ENCODE results near the gene SMG6.
A peak's percentile ranks its signal among the peaks of the same experiment; 100 is the strongest.

SMG6 gene

DNA sequence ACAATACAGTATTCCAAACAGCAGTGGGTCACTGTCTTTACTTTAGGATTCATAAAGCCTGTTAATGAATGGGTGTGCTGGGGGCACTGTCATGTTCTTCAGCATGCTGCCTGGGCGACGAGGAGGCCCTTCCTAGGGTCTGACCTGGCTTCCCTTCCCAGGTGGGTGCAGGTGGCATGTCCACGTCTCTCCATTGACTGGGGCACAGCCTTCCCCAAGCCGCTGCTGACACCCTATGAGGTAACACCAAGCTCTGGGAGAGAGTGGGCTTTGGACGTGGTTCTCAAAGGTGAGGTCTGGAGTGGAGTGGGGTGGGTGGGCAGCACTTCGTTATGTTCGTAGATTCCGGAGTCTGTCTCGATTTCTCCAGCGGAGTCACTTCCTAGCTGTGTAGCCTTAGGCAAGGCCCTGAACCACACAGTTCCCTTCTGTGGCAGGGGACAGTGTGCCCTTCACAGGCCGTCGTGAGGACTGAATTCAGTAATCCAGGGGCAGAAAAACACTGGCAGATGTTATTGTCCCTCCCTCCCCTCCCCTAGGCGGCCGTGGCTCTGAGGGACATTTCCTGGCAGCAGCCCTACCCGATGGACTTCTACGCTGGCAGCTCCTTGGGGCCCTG is 262.5 kb downstream of the SMG6 start:
- no peak for DNase-seq

DNA sequence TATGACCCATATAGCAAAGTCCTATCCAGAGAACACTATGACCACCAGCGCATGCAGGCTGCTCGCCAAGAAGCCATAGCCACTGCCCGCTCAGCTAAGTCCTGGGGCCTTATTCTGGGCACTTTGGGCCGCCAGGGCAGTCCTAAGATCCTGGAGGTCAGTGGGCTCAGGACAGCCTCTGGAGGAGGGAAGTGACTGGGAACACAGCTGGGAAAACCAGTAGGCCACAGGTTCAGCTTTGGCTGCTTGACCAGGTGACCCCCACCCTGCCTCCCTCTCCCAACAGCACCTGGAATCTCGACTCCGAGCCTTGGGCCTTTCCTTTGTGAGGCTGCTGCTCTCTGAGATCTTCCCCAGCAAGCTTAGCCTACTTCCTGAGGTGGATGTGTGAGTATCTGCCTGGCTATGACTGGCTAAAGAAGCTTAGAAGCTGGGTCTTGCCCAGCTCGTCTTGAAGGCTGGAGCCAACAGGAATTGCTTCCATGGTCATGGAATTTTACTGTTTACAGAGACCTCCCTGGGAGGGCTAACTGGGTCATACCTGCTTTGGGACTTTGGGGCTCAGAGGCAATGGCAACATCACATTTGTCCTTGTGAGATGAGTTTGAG is 263.3 kb downstream of the SMG6 start:
- no peak for DNase-seq

DNA sequence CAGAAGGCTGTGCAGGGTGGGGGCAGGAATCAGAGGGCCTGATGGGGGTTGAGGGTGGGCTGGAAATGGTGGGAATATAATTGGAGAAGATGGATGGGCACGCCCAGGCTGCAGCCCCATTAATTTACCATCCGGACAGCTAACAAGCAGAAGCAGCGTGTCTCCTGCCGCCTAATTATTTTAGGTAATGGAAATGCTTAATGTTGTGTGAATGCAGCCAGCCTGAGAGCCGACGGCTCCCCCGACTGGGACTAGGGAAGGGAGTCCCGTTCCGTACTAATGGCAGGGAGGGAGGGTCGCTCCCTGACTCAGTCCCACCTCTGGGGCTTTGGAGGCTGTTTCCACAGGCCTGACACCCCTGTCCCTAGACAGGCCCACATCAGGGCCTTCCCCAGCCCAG is 266.4 kb downstream of the SMG6 start:
- no peak for DNase-seq

DNA sequence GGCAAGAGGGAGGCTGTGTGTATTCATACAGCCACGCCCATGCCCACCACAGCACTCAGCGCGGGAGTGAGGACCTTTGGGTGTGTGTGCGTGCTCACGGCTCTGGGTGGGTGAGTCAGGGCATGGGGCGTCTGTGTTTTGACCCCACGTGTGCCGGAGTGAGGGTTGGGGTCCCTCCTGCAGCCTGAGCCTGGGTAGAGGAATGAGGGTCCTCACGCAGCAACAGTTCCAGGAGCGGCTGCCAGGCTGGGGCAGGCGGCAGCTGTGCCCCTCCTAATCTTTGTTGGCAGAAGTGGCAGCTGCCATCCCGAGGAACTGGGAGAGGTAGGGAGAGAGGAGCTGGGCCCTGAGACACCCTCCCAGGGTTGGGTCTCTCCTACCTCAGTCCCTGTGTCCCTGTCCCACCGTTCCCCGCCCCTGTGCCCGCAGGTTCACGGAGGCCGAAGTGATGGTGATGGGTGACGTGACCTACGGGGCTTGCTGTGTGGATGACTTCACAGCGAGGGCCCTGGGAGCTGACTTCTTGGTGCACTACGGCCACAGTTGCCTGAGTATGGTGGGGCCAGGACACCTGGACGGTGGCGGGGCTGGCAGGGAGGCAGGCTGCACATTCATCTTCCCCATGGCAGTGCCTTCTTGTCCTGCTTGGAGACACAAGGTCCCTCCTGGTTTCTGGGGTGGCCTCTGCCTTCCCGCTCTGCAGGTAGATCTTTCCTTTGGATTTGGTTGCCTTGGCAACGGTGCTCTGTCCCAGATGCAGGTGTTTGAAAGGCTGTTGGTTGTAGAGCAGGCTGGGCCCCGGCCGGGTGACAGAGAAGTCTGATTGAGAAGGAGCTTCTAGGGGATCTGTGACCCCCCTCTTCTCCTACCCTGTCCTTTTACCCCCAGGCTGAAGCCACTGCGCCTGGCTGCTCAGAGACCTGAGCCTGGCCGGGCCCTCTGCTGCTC is 267.8 kb downstream of the SMG6 start:
- DNase-seq: no peak

DNA sequence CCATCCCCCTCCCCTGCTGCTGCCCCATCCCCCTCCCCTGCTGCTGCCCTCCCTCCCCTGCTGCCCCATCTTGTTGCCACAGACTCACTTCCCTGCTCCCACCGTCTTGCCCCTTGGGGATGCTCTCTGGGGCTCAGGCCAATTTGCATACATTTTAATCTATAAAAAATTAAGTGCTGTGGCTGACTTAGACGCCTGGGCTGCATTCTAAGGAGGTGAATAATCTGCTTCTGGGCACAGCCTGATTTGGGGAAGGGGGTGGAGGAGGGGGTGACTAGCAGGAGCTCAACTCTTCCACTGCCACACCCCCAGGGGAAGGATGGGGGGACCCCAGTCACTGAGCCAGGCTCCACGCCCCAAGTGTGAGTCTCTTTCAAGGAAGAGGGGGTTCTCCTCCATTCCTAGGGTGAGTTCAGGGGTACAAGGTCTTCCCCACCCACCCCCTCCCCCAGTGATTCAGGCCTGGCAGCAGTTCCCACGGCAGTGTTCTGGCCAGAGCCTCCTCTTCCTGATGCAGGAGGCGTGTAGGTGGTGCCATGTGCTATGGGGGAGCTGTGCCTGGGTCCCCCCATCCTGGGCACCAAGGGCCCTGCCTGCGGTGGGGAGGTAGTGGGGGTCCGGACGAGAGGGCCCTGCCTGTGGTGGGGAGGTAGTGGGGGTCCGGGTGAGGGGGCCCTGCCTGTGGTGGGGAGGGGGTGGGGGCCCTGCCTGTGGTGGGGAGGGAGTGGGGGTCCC is 268.6 kb downstream of the SMG6 start:
- no peak for DNase-seq

DNA sequence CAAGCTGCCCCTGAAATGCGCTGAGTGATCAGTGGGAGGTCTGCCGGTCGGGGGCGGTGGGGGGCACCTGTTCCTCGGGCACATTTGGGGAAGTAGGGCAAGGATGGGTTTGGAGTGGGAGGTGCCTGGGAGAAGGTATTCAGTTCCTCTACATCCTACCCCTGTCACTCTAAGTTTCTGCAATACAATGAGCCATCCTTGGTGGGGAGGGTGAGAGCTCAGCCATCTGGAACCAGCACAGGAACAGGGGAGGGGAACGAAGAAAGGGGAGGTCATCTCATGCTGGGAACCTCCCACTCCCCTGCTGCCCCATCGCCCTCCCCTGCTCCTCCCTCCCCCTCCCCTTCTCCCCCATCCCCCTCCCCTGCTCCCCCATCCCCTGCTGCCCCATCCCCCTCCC is 269.4 kb downstream of the SMG6 start:
- DNase-seq: no peak

DNA sequence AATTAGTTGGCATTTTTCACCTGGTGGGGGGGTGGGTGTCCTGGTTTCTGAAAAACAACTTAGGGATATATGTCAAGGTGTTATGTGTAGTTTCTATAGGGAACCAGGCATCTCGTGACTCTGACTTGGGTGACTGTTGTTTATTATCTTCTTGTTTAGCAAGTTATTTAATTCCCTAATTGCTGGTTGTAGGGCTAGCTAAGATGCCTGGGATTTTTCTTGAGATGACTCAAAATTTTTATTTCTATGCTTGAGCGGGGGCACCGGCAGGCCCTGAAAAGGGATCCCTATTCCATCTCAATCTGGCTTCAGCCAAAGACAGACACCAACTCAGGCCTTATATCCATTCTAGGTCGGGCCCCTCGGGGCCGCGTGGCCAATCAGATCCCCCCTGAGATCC is 270.4 kb downstream of the SMG6 start:
- no peak for DNase-seq

DNA sequence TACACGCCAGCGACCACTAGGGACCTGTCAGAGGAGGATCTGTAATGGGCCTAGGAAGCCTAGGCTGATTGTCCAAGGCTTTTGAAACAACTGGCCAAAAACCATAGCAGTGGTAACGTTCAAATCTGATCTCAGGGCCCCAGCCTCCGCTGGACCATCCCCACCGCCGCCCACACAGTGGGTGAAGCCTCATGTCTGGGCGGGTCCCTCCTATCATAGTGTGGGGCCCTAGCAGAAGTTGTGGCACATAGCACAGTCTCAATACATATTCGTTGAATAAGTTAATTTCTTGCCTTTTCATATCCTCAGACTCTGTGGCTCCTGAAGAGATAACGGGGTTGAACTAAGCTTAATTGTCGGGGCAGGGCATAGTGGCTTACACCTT is 272.8 kb downstream of the SMG6 start:
- no peak for DNase-seq

DNA sequence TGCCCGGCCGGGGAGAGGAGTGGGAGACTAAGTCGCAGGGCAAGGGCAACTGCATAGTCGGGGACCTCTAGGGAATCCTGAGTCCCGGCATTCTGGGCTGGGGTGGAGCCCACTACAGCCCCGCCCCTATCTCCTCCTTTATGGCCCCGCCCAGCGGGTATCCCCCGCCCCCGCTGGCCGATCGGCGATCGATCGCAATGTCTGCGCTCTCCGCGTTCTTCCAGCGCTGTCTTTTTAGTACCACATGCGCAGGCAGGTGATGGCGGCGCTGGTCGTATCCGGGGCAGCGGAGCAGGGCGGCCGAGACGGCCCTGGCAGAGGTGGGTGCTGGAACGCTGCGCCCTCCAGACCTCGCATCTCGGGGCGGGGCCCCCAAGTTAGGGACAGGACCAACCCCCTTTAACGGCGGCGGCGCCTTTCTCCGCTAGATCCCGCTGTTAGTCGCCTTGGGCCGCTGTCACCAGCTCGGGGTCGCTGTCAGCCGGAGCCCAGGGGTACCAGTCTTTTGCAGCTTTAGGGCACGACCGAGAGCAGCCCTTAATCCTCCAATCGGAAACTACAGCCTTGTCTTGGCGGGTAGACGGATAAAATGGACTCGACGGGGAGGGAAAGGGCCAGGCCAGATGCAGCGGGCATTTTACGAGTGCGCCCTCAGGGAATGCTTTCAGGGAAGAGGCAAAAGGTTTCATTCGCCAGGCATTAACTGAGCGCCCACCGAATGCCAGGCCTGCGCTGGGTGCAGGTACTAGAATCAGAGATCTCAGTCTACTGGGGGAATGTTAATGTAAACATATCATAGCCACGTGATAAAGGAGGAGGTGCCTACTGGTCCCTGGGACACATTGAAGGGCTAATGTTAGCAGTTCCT is 273.4 kb downstream of the SMG6 start, which contains the start of gene DPH1:
Gene DPH1 (plus strand): TSS at position 243 of the 868 bp plus-strand sequence. CDS start 17 bp downstream, at position 260.
- peak; percentile 82 for DNase-seq

DNA sequence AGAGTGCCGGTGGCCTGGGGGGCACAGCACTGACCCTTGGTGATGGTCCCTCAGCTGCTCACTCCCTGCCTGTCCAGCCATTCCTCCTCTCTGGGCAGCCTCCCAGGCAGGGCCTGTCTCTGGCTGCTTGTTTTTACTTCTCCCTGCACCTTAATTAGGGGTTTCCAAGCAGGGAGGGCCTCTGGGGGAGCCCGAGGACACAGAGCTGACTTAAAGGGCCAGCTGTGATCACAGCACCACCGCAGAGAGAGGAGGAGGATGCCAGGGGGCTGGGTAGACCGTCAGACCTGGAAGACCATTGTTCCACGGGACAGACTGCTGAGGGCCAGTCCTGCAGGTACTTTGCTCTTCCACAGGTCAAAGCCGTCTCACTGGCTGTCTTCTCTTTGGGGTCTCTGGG is 274.8 kb downstream of the SMG6 start:
- no peak for DNase-seq

DNA sequence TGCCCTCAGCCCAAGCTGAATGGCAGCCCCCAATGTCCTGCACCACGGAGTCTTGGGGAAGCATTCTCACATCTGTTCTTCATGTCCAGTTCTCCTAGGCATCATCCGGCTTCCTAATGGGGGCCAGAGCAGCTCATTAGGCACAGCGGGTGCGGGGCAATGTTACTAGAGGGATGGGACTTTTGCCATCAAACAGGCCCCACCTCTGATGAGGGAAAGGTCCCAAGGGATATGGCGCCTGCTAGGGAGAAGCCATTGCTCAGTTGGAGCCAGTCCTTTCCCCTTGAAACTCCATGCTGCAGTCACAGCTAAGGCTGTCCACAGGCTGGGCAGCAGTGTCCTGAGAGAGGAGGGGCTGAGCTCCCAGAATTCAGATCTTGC is 275.4 kb downstream of the SMG6 start:
- DNase-seq: no peak

DNA sequence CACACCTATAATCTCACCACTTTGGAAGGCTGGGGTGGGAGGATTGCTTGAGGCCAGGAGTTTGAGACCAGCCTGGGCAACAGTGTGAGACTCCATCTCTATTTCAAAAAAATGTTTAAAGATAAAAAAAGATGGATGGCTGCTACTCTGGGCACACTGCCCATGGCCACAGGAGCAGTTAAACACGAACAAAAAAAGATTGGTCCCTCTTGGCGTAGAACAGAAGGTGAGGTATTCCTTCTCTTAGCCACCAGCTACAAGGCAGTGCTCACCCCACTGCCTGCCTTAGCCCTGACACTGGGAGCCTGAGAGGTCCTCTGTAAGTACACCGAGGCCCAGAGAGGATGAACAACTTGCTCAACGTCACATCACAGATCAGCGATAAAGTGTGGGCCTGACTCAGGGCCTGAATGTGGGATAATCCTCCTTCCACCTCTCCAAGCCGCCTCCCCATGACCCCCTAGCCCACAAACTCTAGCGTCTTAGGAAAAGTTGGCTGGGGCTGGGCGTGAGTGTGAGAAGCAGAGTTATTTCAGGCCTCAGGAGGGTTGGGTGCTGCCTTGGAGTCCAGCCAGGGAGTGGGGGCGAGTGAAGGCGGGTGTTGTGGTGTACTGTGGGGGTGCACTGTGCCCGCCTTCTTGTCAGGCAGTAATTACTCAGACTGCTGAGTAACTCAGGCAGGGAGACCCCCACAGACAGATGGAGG is 275.9 kb downstream of the SMG6 start:
- no peak for DNase-seq

DNA sequence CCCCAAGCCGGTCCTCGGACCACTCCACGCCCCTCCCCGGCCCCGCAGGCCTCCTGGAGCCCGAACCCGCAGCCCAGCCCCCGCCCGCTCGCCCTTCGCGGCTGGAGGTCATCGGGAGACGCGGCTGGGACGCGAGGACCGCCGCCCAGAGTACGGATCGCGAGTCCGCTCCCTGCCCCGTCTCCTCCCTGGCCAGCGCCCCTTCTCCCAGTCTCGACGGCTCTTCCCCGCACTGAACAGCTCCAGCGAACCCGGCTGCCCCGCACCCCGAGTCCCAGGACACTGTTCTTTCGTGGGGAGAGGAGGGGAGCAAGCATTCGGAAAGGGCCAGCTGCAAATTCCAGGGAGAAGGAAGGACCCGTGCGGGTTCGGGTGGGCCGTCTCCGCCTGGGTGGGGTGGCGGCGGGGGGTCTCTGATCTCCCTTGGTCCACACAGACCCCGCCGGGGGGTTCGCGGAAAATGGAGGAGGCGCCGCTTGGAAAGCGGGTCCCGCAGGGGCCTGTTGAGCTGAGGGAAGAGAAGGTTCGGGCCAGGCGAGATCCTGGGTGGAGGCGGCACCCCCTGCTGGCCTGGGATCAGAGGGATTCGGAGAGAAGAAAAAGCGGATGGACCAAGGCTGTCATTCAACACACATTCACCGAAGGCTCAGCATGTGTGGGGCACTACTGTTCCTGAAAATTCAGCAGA is 277.8 kb downstream of the SMG6 start:
- DNase-seq: no peak

DNA sequence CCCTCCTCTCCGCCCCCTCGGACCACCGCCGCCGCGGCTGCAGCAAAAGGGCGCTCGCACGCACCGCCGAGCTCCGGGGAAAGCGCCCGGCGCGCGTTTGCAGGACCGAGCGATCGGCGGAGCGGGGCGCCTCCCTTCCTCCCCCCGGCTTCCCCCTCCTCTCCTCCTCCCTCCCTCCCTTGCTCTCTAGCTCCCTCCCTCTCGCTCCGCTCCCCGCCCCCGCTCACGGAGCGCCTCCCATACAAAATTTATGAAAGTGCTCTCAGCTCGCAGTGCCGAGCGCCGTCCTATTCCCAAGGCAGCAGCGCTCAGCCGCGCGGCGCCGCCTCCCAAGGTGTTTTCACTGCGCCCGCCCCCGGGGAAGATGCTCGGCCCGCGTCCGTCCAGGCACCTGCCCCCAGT is 278.4 kb downstream of the SMG6 start, which contains the start of gene RTN4RL1:
Gene RTN4RL1 (minus strand): TSS at position 115 of the 402 bp plus-strand sequence. CDS start 469 bp downstream, outside the sequence.
- peak; percentile 59 for DNase-seq

DNA sequence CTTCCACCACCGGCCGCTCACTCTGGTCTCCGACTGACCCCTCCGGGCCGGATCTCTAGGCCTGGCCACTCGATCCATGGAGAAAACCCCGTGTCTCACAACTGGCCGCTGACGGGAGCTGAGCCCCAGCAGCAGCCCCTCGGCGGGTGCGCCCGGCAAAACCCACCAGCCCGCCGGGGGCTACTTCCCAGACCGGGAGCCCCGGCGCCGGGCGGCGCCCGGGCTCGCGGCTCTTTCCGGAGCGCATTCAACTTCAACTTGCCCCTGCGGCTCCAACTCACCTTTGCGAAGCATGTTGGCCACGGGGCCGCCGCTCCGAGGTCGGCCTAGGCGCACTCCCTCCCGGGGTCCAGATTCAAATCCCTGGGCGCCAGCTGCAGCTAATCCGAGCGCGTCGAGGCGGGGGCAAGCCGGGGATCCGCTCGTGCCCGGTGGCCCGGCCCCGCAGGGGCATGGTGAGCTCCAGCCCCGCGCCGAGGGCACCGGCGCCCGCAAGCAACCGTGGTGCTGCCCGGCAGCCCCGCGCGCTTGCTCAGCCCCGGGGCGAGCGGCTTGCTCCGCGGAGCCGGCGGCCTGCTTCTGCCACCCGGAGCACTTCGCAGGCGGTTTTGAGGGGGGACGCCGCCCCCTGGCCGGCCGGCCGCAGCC is 278.9 kb downstream of the SMG6 start:
- DNase-seq: no peak

DNA sequence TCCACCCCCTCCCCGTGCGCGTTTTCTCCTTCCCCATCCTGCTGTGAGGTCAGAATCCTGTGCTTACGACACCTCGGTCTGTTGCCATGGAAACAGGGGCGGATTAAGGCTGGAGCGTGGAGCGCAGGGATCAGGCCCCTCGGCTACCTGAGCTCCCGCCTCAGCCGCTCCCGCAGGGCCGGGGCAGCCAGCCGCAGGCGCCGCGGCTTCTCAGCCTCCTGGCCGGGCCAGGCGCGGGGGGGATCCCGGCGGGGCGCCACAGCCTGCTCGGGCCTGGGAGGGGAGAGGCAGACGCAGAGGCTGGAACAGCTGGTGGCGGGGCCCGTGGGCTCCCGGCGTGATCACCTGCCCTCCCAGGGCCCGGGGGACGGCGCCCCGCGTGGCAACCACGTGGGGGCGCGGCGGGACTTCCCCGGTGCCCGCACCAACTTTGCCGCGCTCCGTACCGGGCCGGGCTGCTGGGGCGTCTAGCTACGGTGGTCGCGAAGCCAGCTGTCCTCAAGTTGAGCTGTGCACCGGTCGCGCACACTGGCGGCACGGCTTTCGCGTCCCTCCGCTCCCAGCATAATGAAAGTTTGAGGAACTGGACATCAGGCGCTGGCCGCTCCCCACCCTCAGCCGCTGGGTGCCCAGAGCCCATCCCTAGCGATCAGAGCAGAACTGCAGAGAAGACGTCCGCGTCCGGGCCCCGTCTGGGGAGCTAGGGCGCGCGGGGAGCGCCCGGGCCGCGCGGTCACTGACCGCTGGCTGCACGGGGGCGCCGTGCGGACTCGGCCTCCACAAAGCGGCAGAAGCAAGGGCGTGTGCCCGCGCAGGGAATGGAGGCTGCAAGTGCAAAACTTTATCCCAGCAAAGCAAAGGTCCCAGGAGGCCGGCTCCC is 279.7 kb downstream of the SMG6 start:
- no peak for DNase-seq

DNA sequence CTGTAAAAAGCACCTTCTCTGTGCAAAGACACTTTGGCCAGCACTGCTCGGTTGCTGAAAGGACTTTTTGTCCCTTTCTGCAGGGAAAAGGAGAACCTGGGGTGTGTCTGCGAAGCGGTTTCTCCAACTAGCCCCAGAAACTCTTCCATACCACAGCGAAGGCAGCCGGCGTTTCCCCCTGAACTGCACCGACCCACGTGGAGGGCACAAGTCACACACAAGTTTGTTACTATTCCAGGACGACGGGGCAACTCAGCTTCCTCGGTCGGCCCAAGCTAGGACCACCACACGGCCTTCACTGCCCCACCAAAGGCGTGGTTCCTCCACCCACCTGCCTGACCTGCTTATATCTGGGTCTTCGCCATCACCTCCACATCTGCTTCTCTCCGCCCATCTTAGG is 280.3 kb downstream of the SMG6 start:
- no peak for DNase-seq

DNA sequence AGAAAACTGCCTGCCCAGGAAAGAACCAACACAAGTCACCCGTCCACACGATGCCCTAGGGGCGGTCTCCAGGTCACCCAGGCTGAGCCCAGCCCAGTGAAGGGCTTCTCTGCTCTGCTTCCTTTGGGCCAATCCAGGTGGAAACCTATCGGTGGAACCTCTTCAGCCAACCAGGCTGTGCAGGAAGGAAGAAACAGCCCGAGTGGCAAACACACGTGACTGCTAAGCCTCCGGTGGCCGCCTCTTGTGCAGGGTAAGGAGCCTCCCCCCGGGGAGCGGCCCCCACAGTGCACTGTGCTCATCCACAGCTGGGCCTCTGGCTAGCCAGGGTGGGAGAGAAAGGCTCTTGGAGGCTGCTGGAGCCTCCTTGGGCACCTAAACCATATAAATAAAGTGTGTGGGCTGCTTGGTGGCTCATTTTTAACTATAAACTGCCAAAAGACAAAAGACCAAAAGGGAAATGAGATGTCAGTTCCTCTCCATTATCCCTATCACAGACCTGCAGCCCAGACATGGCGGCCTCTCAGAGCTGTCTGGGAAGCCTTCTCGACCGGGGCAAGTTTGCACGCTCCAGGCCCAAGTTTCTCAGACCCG is 280.8 kb downstream of the SMG6 start:
- no peak for DNase-seq

DNA sequence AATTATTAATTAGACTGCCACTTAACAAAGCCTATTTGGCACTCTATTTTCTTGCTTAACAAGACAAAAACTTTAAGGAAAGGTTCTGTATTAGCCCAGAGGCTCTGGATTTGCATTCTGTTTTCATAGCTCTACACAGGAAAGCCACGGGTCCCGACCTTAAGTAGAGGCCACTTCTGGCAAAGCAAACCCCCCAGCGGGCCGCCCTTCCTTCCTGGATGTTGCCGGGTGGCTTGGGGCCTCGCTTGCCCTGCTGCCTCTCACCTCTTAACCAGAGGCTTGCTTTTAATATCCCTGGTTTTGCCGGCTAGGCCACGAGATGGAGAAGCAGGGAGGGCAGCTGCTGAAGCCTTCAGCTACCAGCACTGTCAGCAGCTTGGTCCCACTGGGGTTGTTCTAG is 282.9 kb downstream of the SMG6 start:
- no peak for DNase-seq
